ENCODE data around the gene IFNG.
"Not testable (repeated sequence)": the region's sequence is repeated elsewhere in the genome, so short reads cannot be mapped to it uniquely, and the experiment has no call there.

Gene IFNG

DNA sequence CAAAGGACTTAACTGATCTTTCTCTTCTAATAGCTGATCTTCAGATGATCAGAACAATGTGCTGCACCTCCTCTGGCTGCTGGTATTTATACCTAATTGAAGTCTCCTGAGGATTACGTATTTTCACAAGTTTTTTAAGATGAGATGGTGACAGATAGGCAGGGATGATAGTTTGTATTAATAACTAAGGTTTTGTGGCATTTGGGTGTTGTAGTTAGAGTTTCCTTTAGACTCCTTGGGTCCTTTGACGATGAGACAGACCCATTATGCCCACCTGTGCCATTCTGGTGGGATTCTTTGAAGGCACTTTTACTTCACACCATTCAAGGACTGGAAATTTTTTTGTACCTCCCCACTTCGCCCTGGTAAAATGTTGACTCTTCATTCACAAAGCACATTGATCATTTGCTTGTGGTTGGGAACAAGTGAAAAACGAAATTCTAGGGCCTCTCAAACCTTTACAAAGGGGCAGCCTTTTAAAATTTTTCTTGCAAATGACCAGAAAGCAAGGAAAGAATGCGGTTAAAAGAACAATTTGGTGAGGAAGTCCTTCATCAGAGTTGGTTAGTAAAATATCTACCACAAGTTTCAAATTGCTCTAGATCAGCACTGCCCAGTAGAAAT lies at the start of gene IFNG:
Gene IFNG (minus strand): TSS at position 60 of the 624 bp plus-strand sequence. CDS start 125 bp downstream, outside the sequence.
- no peak for DNase-seq

DNA sequence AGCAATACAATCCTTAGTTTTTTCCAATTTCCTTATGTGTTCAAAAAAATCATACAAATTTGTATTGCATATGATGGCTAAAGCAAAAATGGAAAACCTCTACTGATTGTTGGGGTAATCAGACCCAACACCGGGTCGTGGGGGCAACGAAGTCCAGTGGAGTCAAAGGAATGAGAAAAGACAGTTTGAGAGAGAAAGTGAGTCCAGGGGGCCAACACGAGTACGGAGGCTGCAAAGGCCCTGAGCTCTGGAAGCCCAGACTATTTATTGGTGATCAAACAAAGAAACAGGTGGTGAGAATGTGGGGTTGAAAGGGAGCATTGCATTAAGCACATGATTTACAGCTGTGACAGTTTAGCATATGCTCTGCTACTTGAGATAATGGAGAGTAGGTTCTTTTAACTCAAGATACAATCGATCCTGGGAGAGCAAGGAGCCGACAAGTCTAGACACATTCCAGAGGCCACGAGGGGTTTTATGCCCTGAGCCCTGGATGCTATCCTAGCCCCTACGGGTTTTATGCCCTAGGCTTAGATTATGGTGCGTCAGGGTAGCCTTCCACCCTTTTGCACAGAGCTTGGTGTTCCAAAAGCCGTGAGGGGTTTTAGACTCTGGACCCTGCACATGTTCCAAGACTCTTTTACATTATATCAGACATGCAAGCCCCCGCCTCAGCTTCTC lies 49.6 kb upstream of the IFNG start:
- DNase-seq, result not testable (repeated sequence)

- DNase-seq, result no peak
Observed at GRCh38 chr12:68207276-68207675, 47.7 kb upstream of the IFNG start.

DNA sequence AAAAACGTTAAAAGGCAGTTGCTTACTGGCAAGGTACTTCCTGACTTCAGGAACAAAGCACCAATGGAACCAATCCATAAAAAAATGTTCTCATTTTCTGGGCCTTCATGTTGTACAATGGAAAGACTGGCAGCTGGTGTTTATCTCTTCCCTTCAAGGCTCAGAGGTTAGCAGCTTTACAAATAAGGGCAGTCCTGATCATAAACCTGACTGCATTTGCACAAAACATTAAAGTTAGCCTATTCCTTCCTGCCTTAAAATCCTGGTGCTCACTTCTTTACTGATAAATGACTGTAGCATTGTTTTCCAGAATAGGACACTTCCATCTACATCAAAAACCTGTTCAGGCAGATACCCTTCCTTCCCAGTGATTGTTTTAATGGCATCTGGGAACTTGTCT lies 46.9 kb upstream of the IFNG start:
- no peak for DNase-seq

DNA sequence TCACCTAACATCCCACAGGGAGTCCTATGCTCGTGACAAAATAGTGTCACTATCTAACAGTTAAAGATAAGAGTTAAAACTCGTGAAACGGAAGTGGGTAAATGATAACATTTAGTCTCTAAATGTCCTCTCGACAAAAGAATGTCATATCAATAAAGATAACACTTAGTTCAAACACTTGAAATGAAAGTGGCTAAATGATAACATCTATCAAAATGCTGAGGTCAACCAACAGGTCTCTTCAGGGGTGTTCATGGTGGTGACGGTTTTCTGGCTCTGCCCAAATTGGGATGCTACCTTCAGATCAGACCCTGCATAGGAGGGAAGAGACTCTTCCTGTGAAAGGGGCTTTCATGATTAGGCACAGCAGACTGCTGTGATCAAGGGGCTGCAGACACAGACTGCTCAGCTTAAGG lies 43.9 kb upstream of the IFNG start:
- DNase-seq, result no peak

- DNase-seq, result no peak
Observed at GRCh38 chr12:68200854-68201253, 41.3 kb upstream of the IFNG start.

GRCh38 chr12:68199127-68199526 lies 39.6 kb upstream of the IFNG start:
- DNase-seq, result no peak

GRCh38 chr12:68198507-68199086 lies 39.1 kb upstream of the IFNG start:
- DNase-seq, result peak in 1 of 2 experiments; percentile 32

DNA sequence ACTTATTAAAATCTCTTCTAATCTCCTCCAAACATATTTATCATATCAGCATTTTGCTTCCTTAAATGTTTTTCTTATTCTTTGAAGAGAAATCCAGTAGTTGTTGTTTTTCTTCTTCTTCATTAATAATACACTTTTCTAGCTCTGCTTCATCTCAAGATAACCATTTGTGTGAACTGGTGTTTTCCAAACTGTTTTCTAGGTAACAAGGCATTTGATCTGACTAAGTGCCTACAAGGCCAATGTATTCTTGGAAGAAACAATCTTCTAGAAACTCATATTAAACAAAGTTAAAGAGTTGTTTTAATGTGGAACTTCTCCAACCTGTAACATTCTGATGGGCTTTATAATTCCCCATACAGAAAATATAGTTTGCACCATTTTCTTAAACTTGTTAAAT lies 30.8 kb upstream of the IFNG start:
- no peak for DNase-seq

GRCh38 chr12:68189821-68190242 lies 30.3 kb upstream of the IFNG start:
- peak in 1 of 2 experiments; percentile 44 for DNase-seq

GRCh38 chr12:68185598-68185997 lies 26.1 kb upstream of the IFNG start:
- no peak for DNase-seq

DNA sequence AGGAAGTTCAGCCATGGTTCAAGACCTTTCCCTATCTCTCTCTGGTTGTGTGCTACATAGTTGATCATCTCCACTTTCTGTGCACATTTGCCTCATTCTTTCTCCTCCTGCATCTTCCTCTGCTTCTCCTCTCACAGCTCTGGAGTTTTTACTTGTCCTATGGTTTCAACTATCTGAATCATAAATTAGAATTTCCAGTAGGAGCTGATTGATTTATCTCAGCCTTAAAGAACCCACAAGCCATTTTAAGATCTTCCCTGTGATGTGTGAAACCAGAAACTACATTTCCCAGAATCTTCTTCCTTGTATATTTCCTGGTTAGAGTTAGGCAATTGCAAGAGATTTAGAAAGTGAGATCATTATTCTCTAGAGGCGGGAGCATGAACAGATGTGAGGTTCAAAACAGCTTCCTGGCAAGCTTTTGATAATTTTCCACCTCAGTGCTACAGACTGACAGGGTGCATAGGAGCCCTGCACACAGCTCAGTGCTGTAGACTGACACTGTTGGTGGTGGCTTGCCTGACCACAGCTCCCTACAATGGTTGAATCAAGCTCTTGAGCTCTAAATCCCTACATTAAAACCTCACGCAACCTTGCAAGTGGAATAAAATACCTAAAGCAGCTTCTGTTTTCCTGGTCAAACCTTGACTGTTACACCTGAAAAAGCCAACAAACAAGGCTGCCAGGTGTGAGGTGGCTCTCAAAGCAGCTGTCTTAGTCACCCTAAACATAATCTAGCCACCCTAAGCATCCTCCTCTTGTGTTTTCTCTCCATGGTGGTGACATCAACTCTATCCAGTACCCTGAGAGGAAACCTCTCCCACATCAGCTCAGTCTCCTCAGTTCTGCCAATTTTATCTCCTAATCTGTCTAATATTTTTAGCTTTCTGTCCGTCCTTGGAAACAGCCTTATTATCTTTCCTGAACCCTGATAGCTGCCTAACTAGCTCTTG lies 21.5 kb upstream of the IFNG start:
- peak; percentile 38 to 45 for DNase-seq

GRCh38 chr12:68178774-68179439 lies 19.4 kb upstream of the IFNG start:
- DNase-seq, result no peak

DNA sequence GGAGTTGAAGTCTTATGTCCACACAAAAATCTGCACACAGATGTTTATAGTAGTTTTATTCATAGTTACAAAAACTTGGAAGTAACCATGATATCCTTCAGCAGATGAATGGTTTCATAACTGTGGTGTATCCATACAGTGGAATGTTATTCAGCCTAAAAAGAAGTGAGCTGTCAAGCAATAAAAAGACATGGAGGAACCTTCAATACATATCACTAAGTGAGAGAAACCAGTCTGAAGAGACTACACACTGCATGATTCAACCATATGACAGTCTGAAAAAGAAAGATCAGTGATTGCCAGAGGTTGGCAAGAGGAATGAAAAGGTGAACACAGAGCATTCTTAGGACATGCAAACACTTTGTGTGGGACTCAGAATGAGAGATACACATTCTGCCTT lies 18.6 kb upstream of the IFNG start:
- DNase-seq, result no peak

DNA sequence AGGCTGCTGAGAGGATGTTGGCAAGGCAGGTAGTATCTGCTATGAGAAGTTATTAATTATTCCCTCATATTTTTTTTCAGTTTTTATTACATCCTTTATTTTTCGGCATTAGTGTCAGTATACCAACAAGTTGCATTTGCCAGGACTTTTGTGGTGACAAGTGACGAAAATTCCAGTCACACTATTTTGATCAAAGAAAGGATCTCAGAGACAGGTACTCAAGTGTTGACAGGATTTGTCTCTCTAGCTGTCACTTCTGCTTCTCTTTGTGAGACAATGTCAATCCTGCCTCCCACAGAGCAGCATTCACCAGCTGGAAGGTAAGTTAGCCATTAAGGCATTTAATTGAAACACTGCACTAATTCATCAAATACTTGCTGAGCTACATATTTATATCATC lies 18.0 kb upstream of the IFNG start:
- no peak for DNase-seq

- DNase-seq, result no peak
Observed at GRCh38 chr12:68176257-68176656, 16.7 kb upstream of the IFNG start.

- peak; percentile 43 to 62 for DNase-seq
Observed at GRCh38 chr12:68175557-68176061, 16.1 kb upstream of the IFNG start.

- DNase-seq, result not testable (repeated sequence)
Observed at GRCh38 chr12:68174761-68175160, 15.2 kb upstream of the IFNG start.

- DNase-seq, result no peak
Observed at GRCh38 chr12:68173792-68174191, 14.3 kb upstream of the IFNG start.

DNA sequence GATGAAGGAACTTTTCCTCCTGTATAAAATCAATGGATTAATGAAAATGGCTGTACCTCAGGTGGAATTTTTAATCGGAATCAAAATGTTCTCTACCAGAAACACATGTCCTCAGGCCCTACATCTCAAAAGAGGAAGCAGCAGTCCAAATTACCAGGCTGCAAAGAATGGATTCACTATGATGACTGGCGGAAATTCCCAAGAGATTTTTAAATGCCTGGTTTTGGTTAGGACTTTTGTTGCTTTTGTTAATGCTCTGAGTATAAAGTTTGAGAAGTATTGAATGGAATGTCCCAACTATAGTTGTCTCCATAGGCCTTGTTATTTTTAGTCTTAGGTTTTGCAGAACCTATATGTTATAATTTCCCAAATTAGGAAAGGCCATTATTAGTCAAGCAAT lies 11.2 kb upstream of the IFNG start:
- no peak for DNase-seq

DNA sequence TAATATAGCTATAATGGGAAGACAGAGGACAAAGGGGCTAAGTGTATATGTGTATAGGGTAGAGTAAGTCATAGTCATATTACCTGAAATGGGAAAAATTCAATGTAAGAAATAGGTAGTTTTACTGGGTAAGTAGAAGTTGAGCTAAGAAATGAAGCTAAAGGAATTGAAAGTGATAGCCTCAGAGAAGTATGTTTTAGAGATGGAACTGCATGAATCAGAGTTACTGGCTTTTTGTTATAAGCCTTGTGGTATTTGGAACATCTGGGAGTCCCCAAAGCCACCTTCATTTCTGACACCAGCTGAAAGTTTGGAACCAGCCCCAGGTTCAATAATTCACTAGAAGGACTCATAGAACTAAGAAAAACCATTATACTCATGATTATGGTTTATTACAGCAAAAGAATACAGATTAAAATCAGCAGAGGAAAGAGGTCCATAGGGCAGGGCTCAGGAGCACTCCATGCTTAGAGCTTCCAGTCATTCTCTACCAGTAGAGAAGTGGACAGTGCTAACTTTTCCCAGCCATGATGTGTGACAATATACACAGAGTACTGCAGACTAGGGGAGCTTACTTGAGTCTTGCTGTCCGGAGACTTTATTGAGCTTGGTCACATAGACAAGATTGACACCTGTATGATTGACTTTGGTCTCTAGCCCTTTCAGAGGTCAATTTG lies 9.8 kb upstream of the IFNG start:
- no peak for DNase-seq
